Activated CD4-positive, alpha-beta T cell treated with anti-CD3 and anti-CD28 coated beads, Interleukin-10, Interleukin-2, amounts not matched to agents 100 ng/mL and 50 ng/mL, durations not matched to agents 16 hours and 8 hours (primary cell): Measurements from ENCODE around the gene FAM171A2.

Experiments used
- DNase-seq: peaks from one replicate; pipeline ENCODE4 v3.0.0-alpha.2; 2020

Gene FAM171A2

DNA sequence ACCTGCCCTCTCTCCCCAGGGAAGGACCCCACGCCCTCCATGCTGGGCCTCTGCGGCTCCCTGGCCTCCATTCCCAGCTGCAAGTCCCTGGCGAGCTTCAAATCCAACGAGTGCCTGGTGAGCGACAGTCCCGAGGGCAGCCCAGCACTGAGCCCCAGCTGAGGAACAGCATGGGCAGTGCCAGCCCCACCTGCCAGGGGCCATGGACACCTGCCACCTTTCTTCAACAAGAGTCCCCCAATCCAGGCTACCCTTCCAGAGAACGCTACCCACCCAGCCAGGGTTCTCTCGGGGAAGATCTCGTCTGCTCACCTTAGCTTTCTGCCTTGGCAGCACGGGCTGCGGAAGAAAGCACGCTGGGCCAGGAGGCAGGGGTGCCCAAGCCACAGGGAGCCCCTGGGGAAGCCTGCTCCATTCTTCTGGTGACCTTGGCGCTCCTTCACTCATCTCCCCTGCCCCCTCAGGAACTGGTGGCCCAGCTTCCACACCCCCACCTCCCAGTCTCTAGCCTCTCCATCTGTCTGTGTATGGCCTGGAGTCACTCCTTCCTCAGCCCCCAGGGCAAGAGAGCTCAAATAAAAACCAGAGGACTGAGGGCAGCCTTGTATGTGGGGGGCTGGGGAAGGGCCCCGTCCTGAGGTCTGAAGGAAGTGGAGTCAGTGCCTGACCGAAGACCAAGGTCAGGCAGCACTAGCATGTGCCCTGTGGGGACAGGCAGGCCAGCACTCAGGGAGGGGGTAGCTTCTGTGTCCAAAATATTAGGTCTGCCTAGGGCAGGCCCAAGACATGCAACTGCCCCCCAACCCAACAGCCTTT lies 45.4 kb downstream of the FAM171A2 start:
- no peak for DNase-seq

DNA sequence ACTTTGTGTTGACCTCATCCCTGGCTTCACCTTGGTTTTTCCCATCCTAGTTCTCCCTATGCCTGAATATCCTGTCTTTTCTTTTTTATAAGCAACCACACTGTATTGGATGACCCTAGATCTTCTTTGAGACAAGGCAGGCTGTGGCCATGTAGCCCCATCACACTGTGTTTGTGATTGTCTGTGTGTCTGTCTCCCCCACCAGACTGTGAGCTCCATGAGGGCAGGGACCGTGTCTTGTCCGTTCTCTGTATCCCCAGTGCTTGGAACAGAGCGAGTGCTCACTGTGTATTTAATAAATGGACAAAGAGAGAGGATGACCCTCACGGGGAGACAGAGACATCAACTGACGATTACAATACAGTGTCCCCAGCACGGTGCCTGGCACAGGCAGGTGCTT lies 46.1 kb downstream of the FAM171A2 start:
- DNase-seq, result no peak

DNA sequence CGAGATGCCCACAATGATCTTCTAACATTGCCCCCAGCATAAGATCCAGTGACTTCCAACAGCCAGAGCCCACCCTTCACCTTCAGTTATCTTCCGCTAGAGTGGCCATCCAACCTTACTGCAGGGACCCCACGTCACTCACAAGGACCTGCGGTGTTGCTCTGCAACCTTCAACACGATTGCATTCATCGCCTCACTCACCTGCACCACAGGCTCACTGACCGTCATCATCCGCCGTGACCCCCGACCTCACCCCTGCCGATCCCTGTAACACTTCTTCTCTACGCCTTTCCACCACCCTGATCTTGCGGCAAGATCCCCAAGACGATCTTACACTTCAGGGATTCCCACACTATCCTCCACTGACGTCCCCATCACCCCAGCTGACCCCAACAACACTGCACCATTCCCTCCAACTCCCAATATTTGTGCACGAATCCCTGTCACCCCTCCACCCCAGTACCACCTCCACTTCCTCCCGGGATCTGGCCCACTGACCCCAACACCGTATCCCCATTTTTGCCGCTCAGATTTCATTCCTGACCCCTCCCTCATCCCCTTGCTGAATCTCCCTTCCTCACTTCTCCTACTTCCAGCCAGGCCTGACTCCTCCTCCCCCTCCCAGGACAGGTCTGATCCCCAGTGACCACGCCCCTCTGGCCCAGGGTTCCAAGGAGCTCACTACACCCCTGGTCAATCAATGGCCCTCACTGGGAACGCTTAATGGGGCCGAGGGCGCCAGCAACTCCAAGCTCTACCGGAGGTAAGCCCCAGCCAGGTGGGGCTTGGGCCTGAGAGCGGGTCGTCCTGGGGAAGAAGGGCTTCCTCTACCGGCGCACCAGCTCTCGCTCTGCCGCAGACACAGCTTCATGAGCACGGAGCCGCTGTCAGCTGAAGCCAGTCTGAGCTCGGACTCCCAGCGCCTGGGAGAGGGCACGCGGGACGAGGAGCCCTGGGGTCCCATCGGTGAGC lies 47.6 kb downstream of the FAM171A2 start:
- no peak for DNase-seq

DNA sequence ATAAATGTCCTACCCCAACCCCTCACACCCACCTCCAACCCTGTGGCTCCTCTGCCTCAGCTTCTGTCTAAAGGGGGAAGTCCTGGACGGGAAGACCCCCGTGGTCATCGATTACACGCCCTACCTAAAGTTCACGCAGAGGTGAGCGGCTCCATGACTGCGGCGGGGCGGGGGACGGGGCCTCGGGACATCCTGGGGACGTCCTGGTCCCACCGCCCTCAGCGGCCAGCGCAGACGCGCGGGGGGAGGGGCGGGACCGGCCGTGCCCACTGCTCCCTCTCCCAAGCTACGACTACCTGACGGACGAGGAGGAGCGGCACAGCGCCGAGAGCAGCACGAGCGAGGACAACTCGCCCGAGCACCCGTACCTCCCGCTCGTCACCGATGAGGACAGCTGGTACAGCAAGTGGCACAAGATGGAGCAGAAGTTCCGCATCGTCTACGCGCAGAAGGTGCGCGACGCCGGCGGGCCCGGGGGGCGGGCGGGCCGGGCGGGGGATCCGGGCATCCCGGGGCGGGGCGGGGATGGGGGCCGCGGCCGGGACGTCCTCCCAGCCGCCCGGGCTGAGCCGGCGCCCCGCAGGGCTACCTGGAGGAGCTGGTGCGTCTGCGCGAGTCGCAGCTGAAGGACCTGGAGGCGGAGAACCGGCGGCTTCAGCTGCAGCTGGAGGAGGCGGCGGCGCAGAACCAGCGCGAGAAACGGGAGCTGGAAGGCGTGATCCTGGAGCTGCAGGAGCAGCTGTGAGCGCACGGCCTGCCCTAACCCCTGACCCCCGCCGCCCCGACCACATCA lies 48.6 kb downstream of the FAM171A2 start:
- peak; percentile 51 for DNase-seq

DNA sequence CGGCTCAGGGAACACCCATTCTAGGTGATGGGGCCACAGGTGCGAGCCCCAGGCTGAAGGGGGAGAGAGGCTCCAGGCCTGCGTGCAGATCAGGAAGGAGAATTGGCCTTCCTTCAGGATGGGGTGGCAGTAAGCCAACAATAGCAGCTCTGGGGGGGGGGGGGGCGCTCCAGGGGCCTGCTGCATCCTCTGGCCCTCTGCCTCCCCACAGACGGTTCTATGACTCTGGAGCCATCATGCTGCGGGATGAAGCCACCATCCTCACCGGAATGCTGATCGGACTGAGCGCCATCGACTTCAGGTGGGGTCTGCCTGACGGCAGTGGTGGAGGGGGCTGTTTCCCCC lies 49.2 kb downstream of the FAM171A2 start:
- DNase-seq, result no peak

DNA sequence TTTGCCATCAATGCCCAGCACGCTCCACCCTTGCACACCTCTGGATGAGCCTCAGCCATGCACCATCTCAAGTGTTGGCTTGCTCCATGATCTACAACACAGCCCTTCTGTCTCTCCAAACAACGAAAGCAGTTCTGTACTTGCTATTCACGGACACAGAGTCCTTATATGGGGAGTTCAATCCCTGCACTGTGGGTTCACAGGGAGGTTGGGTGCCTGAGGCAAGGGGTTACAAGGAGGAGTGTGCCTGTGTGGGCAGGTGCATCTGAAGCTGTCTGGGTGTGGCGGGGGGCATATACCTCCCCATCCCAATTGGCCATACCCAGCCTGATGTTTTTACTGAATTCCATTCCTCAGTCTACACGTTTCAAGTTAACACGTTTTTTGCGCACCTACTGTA lies 49.6 kb downstream of the FAM171A2 start:
- no peak for DNase-seq

DNA sequence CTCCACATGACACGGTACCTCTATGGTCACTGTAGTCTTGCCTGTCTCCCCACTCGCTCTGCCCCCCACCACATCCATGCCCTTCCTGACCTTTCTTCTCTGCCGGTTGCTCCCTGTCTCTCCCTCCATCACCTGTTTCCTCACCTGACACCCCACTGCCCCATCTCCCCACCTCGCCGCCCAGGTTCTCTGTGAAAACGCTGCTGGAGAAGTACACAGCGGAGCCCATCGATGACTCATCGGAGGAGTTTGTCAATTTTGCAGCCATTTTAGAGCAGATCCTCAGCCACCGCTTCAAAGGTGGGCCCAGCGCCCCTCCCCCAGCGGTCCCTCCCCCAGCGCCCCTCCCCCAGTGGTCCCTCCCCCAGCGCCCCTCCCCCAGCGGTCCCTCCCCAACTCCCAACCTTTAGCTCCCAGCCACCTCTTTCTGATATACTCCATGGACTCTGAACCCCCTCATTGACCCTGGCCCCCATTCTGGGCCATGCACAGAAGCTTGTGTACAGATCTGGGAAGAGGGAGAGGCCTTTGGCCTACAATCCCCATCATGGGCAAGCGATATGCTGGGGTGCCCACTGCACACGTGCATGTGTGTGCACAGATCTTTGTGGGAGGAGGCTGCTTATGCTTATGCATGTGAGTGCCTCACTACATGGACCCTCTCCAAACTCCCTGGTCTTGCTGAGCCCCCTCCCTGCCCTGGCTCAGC lies 51.1 kb downstream of the FAM171A2 start:
- no peak for DNase-seq

DNA sequence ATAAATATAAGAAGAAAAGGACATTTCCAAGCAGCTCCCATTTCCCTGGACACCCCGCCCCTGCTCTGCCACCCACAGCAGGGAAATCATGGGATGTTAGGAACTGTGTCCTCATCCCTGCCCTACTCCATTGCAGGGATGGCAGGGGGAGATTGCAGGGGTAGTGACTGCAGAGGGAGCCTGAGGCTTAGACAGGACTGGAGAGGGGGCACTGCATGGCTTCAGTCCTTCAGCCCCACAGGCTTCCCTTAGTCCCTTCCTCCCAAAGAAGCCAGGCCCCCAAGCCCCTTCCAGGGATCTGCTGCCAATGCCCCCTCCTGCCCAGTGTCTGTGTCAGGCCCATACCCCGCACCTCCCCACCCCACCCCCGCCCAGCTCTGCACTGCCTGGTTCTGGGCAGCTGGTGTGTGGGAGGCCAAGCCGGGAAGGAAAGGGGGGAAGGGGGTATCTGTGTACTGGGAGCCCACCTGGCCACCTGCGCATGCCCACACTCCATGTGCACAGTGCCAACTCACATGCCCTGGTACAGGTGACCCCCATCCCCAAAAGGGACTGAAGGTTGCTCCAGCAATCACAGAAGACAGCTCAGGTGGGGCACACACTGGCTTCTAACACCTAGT lies 52.0 kb downstream of the FAM171A2 start:
- no peak for DNase-seq

DNA sequence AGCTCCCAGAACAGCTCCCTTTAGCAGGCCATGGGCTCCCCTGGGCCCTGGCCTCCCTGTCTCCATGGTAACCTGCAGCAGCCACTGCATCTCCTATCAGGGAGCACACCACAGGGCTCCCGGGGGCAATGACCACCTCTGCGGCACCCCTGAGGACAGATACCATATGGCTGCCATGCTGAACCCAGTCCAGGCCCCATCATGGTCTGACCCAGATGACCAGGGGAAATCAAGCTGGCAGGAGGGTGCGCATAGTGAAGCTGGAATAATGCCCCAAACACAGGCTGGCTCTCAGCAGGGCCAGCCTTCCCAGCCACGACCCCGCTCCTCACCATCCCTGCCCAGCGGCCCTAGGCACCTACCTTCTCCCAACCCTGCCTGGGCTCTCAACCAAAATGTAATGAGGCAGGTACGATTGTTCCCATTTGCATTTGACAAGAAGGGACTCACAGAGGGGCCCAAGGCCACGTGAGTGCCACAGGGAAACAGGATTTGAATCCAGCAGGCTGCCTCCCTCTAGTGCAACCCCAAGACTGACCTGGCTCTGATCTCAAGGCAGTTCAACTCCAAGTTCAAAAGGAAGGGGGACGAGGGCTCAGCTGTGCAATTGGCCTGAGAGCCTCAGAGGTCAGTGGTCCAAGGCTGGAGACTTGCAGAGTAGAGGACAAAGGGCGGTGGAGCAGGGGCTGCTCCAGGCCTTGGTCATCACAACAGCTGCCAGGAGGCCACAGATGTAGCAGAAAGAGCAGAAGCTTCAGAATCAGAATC lies 52.9 kb downstream of the FAM171A2 start:
- DNase-seq, result no peak

DNA sequence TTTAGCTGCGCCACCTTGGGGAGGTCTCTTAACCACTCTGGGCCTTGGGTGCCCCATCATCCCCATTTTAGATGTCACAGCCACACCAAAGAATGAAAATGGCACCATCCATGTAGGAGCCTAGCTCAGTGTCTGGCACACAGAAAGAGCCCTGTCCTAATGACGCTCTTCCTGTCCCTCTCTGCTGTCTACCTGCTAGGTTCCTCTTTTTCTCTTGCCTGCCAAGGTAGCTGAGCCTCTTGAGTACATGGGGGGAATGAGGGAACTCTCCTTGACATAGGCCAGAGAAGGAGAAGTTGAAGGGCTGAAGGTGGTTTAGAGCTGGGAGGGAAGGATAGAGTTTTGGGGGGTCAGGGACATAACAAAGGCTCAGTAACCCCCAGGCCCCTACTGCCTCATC lies 53.5 kb downstream of the FAM171A2 start:
- no peak for DNase-seq

DNA sequence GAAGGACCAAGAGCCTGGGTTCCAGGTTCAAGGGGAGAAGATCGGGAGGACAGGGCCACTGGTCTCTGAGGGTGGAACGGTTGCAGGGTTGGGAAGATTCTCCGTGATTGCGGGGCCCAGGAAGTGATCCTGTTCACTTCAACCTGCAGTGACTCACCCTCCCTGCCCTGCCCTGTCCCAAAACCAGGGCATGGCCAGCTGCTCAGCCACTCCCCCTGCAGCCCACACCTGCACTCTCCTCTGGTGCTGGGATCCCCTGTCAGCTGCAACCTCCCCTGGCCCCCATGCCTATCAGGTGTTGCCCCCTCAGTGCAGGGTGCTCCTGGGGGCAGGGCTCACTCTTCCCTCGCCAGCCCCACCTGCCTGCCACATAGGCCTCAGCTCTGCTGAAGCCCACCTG lies 54.2 kb downstream of the FAM171A2 start:
- no peak for DNase-seq

DNA sequence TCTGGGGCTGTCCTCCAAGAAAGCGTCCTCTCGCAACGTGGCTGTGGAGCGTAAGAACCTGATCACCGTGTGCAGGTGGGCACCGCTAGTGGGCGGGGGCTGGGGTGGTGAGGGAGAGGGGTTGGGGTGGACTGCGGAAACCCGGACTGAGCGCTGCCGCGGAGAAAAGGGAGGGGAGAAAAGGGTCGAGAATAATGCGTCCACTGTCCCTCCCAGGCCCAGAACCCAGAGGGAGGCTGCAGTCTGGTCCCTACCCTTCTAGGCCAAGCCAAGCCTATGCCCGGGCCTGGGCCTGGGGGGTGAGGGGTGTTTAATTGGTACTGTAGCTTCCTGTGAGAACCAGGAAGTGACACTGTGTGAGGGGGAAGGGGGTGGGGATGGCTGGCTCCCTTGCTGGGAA lies 54.8 kb downstream of the FAM171A2 start:
- DNase-seq, result no peak

DNA sequence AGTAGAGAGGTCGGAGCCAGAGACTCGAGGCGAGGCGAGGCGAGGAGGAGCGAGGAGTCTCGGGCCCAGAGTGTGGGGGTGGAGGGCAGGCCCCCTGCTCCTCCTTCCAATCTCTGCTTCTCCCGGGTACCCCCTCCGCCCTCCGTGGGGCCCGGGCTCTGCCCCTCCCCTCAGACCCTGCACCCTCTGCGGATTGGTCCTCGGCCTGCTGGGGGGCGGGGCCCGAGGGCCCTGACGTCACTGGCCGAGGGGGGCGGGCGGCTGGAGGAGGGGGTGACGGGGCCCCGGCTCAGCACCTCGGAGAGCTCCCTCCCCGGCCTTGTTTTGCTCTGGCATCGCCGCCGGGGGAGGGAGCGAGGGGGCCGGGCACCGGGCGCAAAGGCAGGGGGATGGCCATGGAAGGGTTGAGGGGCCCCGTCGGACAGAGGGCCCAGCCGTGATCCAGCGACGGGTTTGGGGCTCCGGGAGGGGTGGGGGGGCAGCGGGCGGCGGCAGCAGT lies 55.3 kb downstream of the FAM171A2 start, which contains the start of gene RUNDC3A:
TSS of gene RUNDC3A (plus strand) at position 282 of the 499 bp plus-strand sequence. CDS start 232 bp downstream, outside the sequence.
- DNase-seq, result peak; percentile 77

DNA sequence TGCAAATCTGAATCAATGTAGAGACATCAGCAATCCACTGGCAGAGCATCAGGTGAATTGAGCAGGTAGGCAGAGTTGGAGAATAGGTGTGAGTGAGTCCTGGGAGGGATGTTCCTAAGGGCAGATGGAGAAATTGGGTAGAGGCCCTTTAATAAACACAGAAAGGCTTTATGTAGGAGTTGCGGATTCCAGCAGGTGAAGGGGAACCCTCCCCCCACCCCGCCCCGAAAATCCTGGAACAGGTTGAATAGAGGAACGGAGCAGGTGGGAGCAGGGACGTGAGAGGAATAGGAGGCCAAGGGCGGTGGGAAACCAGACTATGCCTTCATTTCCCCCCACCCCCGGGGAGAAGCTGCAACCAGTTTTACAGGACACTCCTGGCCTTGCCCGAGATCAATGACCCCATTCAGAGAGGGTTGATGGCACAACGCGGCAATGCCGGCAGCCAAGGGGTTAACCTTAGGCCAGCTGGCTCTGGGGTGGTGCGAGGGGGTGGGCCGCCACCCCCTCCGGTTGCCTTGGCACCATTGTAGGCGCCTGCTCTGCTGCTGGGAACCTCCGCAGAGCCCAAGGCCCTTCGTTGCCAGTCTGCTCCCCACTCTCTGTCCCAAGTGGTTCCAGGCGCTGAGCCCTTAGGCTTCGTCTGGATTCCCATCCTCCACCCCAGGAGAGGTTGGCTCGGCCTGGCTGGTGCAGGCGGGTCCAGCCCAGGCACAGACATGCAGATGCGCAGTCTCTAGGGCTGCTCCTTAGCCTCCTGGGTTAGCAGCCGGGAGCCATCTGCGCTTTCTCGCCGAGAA lies 56.1 kb downstream of the FAM171A2 start:
- no peak for DNase-seq

DNA sequence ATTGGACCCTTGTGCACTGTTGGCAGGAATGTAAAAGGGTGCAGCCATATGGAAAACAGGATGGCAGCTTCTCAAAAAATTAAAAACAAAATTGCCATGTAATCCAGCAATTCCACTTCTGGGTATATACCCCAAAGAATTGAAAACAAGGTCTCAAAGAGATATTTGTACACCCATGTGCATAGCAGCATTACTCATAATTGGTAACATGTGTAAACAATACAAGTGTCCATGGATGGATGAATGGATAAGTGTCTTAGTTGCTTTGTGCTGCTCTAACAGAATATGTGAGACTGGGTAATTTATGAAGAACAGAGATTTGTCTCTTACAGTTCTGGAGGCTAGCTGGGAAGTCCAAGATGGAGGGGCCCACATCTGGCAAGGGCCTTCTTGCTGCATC lies 59.0 kb downstream of the FAM171A2 start:
- DNase-seq, result no peak
